ENCODE measurements around the gene CRX.
"Not testable (repeated sequence)": the region's sequence is repeated elsewhere in the genome, so short reads cannot be mapped to it uniquely, and the experiment has no call there.

Gene CRX

DNA sequence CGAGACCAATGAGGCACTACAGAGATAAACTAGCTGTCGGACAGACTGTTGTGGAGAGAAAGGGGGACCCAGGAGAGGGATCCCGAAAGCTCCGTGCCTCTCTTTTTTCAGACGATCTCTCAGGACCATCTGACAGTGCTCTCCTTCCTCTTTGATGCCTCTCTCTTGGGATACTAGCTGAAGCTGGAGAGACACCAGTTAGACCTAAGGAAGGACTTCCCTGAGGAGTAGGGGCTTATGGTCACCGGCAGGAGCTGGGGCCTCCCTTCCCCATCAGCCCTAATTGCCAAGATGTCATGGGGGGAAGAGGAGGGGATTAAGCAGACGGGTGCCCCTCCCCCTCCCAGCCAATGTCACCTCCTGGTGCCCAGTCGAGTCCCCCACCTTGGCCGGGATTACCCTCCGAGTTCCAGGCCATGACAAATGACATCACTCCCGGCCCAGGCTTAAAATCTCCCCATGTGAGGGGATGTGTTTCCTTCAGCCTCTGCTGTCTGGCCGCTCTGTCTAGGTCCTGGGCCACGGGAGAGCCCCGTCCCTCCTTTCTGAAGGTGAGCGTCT is at the start of gene CRX:
CRX (plus strand) TSS at position 478 of the 561 bp plus-strand sequence. CDS start 12,507 bp downstream, outside the sequence.
- no peak within 1 kb of the TSS for H3K27ac ChIP-seq
- no peak within 1 kb of the TSS for H3K4me3 ChIP-seq
- no peak for DNase-seq (ENCODE audit: low read depth, low spot score)
- H3K9me3 ChIP-seq (ENCODE audit: low read depth, low read length), result no peaks in the 10 kb centered on the region
- H3K9ac ChIP-seq (ENCODE audit: insufficient read length), result no peak within 1 kb of the TSS
- no peaks in the 10 kb centered on the region for H3K36me3 ChIP-seq (ENCODE audit: insufficient read depth, low read length)
- no peak for TF ChIP-seq POLR2AphosphoS5 (IDR thresholded peaks at IDR 0.05; ENCODE audit: borderline replicate concordance, low read depth, low read length)
- TF ChIP-seq EZH2 (IDR thresholded peaks at IDR 0.05), result no peak

- Histone ChIP-seq H3K36me3 (ENCODE audit: insufficient read depth, low read length) (peaks cover 10% of the 10 kb centered on the region; the same call in 1 of the 2 replicates), H3K4me3 (no peak overlapping the region), H3K9ac (ENCODE audit: insufficient read length) (no peak overlapping the region), H3K27ac (no peak overlapping the region), H3K9me3 (ENCODE audit: low read depth, low read length) (no peaks in the 10 kb centered on the region)
- DNase-seq (ENCODE audit: low read depth, low spot score), result no peak
- TF ChIP-seq FOXP2 (optimal IDR thresholded peaks at IDR 0.05; ENCODE audit: control extremely low read depth, extremely low read length, insufficient read depth) (no peak), POLR2AphosphoS5 (IDR thresholded peaks at IDR 0.05; ENCODE audit: borderline replicate concordance, low read depth, low read length) (no peak), EZH2 (IDR thresholded peaks at IDR 0.05) (no peak)
These were observed 45.2 kb upstream of the CRX start for GRCh38 chr19:47776568-47776967.

DNA sequence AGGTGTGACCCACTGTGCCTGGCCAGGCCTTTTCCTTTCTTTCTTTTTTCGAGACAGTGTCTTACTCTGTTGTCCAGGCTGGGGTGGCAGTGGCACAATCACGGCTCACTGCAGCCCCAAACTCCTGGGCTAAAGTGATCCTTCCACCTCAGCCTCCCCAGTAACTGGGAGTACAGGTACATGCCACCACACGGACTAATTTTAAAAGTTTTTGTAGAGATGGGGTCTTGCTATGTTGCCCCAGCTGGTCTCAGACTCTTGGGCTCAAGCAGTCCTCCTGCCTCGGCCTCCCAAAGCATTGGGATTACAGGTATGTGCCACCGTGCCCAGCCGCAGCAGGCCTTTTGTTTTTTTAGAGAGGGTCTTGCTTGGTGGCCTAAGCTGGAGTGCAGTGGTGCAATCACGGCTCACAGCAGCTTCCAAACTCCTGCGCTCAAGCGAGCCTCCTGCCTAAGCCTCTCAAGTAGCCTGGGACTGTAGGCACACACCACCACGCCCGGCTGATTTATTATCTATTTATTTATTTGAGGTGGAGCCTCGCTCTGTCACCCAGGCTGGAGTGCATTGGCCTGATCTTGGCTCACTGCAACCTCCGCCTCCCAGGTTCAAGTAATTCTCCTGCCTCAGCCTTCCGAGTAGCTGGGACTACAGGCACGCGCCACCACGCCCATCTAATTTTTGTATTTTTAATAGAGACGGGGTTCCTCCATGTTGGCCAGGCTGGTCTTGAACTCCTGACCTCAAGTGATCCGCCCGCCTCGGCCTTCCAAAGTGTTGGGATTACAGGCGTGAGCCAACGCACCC is 44.3 kb upstream of the CRX start:
- H3K9ac ChIP-seq (ENCODE audit: insufficient read length); H3K9me3 ChIP-seq (ENCODE audit: low read depth, low read length); DNase-seq (ENCODE audit: low read depth, low spot score); H3K27ac ChIP-seq: not testable (repeated sequence)
- Histone ChIP-seq H3K36me3 (ENCODE audit: insufficient read depth, low read length) (peaks cover 16% of the 10 kb centered on the region; the same call in 1 of the 2 replicates), H3K4me3 (peak overlapping the region; percentile 87)

DNA sequence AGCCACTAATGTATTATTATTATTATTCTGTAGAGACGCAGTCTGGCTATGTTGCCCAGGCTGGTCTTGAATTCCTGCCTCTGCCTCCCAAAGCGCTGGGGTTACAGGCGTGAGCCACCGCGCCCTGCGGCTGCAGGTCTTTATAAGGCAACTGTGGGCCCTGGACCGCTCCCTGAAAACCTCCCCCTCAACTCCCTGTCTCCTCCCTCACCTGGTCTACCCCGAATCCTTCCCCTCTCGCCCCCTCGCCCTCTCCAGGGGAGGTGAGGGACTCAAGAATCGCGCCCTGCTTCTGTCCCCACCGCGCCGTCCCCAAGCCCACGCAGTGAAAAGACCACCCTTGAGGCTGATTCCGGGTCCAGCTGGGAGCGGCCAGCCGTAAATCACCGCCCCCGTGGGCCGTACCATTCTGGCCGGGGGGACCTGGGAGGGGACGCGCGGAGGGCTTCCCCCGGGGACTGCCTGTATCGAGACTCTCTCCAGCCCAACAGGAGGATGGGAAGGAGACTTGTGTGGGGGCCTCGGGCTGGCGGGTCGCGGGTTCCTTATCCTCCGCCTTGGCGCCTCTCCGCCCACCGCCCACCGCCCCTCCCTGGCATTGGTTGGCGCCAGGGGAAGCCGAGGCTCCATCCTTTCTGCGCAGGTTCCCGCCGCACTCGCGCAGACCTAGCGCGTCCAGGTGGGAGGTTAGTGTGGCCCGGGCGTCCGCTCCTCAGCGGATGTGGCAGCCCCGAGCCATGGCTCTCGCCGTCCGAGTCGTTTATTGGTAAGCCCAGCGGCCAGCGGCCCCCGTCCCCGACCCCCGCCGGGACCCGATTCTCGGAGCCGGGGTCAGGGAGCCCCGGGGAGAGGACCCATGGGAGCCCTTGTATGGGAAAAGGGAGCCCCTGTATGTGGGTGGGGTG is 43.4 kb upstream of the CRX start, which contains the start of gene SELENOW:
SELENOW (plus strand) TSS at position 655 of the 905 bp plus-strand sequence; CDS start at position 738, 83 bp downstream.
- Histone ChIP-seq H3K9me3 (ENCODE audit: low read depth, low read length) (no peaks in the 10 kb centered on the region), H3K36me3 (ENCODE audit: insufficient read depth, low read length) (peaks cover 16% of the 10 kb centered on the region; the same call in 1 of the 2 replicates), H3K9ac (ENCODE audit: insufficient read length) (peak within 1 kb of the TSS; percentile 93), H3K4me3 (peak within 1 kb of the TSS; percentile 87), H3K27ac (peak within 1 kb of the TSS; percentile 91)
- TF ChIP-seq POLR2AphosphoS5 (IDR thresholded peaks at IDR 0.05; ENCODE audit: borderline replicate concordance, low read depth, low read length), result peak; percentile 91
- TF ChIP-seq EZH2 (IDR thresholded peaks at IDR 0.05), result no peak
- DNase-seq (ENCODE audit: low read depth, low spot score), result no peak

- no peak for DNase-seq (ENCODE audit: low read depth, low spot score)
- no peak for TF ChIP-seq FOXP2 (optimal IDR thresholded peaks at IDR 0.05; ENCODE audit: control extremely low read depth, extremely low read length, insufficient read depth)
- no peak for TF ChIP-seq POLR2AphosphoS5 (IDR thresholded peaks at IDR 0.05; ENCODE audit: borderline replicate concordance, low read depth, low read length)
- no peak for TF ChIP-seq EZH2 (IDR thresholded peaks at IDR 0.05)
- H3K9ac ChIP-seq (ENCODE audit: insufficient read length), result peak overlapping the region; percentile 93
- no peak overlapping the region for H3K27ac ChIP-seq
- H3K36me3 ChIP-seq (ENCODE audit: insufficient read depth, low read length), result peaks cover 16% of the 10 kb centered on the region; the same call in 1 of the 2 replicates
- peak overlapping the region; percentile 87 for H3K4me3 ChIP-seq
- no peaks in the 10 kb centered on the region for H3K9me3 ChIP-seq (ENCODE audit: low read depth, low read length)
These were observed 42.8 kb upstream of the CRX start for GRCh38 chr19:47778954-47779351.

DNA sequence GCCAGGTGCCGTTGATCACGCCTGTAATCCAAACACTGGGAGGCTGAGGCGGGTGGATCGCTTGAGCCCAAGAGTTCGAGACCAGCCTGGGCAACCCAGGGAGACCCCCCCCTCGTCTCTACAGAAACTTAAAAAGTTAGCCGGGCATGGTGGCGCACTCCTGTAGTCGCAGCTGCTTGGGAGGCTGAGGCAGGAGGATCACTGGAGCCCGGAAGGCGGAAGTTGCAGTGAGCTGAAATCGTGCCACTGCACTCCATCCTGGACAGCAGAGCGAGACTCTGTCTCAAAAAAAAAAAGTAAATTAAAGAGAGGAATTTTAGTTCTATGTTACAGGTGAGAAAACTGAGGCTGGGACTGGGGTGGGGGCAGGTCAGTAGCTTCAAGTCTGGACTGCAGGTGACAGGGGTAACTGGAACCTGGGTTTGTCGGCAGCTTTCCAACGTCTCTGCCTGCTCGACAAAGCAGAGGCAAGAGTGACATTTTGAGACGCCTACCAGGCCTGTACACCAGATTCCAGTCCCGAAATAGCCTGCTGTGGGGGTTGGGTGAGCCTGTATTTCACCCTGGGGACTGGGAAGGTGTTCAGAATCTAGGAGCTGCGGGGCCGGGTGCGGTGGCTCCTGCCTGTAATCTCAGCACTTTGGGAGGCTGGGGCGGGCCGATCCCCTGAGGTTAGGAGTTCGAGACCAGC is 42.1 kb upstream of the CRX start:
- Histone ChIP-seq H3K27ac (no peak overlapping the region), H3K9me3 (ENCODE audit: low read depth, low read length) (no peaks in the 10 kb centered on the region), H3K36me3 (ENCODE audit: insufficient read depth, low read length) (peaks cover 19% of the 10 kb centered on the region; the same call in 1 of the 2 replicates), H3K4me3 (peak overlapping the region; percentile 87), H3K9ac (ENCODE audit: insufficient read length) (peak overlapping the region; percentile 93)
- no peak for DNase-seq (ENCODE audit: low read depth, low spot score)
- TF ChIP-seq EZH2 (IDR thresholded peaks at IDR 0.05), result no peak
- TF ChIP-seq FOXP2 (optimal IDR thresholded peaks at IDR 0.05; ENCODE audit: control extremely low read depth, extremely low read length, insufficient read depth), result no peak
- no peak for TF ChIP-seq POLR2AphosphoS5 (IDR thresholded peaks at IDR 0.05; ENCODE audit: borderline replicate concordance, low read depth, low read length)

DNA sequence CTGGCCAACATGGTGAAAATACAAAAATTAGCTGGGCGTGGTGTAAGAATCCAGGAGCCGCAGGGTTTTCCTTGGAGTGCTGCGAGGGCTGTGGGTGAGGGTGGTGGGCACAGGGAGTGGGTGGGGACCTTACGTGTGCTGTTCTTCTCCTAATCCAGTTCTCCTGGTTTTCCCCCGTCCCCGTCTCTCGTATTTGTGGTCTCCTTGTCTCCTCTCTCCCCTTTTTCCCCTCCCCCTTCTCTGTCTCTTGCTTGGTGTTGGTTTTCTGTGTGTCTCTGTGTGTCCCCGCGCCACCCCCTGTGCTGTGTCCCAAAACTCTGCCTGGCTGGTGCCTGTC is 41.6 kb upstream of the CRX start:
- no peak for TF ChIP-seq FOXP2 (optimal IDR thresholded peaks at IDR 0.05; ENCODE audit: control extremely low read depth, extremely low read length, insufficient read depth)
- TF ChIP-seq EZH2 (IDR thresholded peaks at IDR 0.05), result no peak
- TF ChIP-seq POLR2AphosphoS5 (IDR thresholded peaks at IDR 0.05; ENCODE audit: borderline replicate concordance, low read depth, low read length), result no peak
- H3K9me3 ChIP-seq (ENCODE audit: low read depth, low read length), result no peaks in the 10 kb centered on the region
- no peak overlapping the region for H3K9ac ChIP-seq (ENCODE audit: insufficient read length)
- no peak for DNase-seq (ENCODE audit: low read depth, low spot score)
- peaks cover 20% of the 10 kb centered on the region; the same call in 1 of the 2 replicates for H3K36me3 ChIP-seq (ENCODE audit: insufficient read depth, low read length)
- no peak overlapping the region for H3K27ac ChIP-seq
- peak overlapping the region; percentile 87; the same call in 1 of the 2 replicates for H3K4me3 ChIP-seq

Data from SK-N-MC (cell line).